Eye (tissue), 1 donor: ENCODE data around the gene ATP6V1C2.
A peak's percentile ranks its signal among the peaks of the same experiment; 100 is the strongest.
"Not testable (repeated sequence)": the region's sequence is repeated elsewhere in the genome, so short reads cannot be mapped to it uniquely, and the experiment has no call there.

Experiments
- DNase-seq: peaks from one replicate; pipeline ENCODE4 v3.0.0-alpha.2; 2015

The ATP6V1C2 gene

DNA sequence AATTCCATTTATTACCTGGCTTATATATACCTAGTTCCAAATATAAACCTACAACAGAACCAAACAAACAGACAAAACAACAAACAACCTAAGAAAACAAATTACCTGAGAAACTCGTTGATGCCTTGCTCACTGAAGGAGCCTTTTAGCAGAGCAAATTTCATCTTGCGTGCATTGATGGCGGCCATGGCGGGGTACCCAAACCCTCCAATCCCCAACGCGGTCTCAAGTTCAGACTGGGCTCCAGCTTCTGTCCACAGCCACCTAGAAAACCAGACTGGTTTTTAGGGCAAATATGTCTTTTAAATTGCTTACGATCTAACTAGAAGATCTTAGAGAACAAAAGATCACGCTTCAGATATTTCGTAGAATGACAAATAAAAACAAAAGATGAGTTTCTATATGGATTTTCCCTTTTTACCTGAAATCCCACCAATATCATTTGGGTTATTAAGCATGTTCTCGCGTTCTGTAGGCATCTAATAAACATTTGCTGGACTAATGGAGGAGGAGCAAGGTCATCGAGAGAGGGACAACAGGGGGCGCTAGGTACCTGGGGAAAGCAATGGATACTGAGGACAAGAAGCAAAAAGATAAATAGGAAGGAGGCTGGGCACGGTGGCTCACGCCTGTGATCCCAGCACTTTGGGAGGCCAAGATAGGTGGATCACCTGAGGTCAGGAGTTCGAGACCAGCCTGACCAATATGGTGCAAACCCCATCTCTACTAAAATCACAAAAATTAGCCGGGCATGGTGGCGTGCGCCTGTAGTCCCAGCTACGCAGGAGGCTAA is 65.9 kb downstream of the ATP6V1C2 start:
- no peak for DNase-seq

DNA sequence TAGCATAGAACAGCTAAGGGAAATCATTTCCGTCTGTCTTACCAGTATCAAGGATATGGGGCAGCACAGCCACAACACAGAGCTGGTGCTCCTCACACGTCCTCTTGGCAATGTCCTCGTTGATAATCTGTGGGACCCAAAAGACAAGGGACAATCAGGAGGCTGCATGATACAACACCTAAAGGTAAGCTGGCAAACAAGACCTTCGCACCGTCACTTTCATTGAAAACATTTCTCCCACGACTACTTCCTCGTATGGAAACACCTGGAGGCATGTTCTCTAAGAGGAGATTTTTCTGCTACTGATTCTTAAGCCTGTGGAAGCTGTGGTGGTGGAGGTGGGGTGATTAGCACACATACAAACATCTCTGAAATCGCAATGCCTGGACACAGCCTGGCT is 67.4 kb downstream of the ATP6V1C2 start:
- no peak for DNase-seq

DNA sequence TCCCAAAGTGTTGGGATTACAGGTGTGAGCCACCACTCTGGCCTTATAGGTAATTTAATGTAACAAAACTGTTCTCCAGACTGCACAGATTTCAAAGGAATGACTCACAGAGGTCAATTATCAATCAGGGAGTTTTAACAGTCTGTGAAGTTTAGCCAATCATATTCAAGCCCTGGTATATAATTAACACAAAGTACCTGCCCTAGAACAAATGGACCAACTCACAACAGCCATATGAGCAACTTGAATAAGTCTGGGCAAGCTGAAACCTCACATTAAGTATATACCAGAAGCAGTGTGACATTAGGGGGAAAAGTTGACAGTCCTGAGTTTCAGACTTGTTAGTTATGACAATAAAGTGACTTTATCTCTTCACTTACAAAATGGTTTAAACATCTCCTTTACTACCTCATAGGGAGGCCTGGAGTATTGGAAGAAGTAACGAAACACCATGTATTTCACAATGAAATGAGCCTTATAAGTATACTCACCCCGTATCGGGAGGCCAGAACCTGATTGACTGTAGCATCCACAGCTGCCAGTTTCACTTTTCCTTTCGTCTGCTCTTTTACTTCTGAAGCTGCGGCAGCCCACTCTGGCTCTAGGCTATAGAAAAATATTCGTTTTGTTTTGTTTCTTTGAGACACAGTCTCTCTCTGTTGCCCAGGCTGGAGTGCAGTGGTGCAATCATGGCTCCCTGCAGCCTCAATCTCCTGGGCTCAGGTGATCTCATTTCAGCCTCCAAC is 69.0 kb downstream of the ATP6V1C2 start:
- no peak for DNase-seq

DNA sequence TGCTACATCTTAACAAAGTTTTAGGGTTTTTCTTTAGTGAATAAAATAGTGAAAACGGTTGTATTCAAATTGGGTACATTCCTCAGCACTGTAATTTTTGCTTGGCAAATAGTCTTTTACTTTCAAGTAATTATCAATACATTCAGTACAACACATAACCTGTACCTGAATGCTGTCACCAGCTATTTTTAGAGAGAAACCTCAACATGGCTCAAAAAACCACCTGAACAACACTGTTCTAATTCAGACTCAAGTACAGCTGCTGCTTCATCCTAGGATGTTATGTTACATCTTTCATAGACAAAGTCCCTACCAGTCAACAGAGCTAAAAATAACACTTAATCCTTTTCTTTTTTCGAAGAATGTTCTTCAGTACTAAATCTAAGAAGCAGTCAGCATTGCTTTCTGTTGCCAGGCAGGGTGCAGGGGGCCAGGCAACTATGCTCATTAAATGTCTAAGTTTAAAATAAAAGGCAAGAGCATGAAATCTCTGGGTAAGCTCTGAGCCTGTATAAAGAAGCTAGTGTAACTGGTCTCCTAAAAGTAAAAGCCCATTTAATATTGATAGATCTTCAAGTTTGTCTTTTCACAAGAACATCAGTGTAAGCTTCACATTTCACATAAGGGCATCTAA is 70.7 kb downstream of the ATP6V1C2 start:
- no peak for DNase-seq

DNA sequence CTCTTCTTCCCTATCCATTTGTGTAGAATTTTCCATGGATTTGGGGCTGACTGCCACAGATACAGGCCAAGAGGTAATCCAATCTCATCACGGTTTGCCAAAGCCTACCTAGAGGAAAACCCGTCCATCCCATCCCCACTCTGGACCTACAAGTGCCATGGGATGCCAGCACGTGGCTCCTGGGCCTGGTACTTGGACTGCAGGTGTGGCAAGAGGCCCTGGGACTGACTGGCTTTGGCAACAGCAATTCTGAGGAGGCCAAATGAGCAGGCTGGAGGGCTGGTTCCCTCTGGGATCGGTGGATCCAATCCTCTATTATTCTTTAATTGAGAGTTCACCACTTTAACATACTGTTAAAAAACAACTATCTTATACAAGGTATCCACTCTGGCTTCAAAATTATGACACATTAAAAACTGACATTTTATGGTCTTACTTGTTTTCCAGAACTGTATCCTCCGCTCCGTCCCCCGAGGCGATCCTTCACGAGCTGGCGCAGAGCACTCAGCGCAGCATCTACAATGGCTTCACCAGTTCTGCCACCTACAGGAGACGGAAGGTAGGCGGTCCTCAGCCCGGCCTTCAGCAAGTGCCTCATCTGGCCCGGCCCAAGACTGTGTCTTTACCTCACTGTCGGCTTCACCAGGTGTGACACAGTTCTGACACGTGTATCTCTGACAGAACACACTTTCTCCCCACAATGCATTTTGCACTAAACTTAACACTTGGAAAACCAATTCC is 71.4 kb downstream of the ATP6V1C2 start:
- DNase-seq: no peak

DNA sequence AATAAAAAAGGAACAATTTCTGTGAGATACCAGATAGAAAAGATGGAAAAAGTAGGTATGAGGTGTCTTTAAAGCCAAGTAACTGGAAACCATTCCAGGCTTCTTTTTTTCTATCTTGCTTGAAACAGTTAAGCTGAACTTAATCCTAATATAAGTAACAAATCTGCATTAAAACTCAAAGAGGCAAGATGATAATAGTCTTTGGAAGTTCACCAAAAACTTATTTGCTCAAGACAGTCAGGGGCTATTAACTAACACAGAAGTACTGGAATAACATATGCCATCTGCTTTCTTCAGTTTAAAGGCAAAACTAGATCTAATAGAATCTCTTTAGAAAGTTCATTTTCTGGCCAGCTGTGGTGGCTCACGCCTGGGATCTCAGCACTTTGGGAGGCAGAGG is 72.4 kb downstream of the ATP6V1C2 start:
- no peak for DNase-seq

DNA sequence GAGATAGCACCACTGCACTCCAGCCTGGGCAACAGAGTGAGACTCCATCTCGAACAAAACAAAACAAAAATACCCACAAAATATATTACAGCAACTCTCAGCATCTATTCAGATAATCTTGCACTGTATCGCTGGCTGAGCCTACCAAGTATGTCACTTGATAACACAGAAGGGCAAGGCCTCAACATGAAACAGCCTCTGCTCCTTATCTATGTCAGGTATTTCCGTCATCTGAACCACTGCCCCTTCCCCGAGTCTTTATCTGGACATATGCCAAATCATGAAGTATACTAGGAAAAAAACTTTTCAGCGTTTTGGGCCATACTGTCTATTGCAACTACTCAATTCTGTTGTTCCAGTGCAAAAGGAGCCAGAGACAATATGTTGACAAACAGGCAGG is 73.4 kb downstream of the ATP6V1C2 start:
- DNase-seq: no peak

DNA sequence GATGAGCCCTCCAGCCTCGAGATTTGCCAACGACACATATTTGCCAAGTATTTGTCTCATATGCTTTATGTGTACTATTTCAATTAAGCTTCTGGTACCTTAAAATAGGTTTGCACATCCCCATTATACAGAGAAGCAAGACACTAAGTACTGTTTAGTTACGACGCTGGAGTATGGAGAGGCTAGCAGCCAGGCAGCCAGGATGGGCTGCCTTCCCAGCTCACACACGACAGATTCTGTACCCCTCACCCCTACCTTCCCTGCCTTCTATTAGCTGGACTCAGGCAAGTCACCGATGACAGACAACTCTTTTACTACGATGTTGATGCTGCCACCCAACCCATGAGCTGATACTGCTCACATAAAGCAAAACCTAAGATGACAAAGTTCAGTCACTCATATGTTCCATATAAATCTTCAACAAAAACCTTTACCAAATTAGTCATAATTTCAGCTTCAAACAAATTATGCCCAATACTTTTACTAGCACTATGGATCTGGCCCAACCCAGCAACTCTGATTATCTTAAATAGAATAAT is 74.1 kb downstream of the ATP6V1C2 start:
- DNase-seq: no peak

DNA sequence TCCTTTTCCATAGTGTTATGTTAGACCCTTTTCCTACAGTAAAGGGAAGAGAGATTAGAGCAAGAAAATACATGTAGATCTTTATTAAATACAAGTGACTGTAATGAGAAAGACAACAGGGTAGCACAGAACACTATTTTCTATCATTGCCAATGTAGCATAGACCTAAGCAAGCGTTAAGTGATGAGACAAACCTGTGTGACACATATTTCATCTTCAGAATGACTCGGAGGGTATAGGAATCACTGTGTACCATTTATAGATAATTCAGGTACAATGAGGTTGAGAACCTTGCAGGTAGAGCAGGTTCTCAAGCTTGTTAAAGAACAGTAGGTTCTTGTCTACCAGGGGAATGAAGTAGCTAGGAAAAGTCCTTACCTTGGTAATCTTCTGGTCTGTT is 75.3 kb downstream of the ATP6V1C2 start:
- DNase-seq: no peak

DNA sequence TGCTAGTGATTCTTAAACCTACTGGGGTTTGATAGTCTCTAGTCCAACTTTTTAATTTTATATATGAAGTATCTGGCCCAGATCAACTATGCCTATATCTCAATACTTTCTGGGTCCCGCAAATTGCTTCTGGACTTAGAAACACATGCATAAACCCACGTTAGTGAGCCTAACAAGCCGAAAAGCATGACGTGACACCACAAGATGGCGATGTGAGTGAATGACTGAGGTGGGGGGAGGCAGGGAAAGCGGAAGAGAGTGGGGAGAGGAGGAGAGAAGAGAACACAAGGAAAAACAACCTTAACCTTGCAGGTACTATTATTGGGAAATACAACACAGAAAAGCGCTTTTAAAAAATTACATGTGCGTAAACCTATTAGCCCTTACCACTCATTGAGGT is 77.4 kb downstream of the ATP6V1C2 start:
- no peak for DNase-seq

DNA sequence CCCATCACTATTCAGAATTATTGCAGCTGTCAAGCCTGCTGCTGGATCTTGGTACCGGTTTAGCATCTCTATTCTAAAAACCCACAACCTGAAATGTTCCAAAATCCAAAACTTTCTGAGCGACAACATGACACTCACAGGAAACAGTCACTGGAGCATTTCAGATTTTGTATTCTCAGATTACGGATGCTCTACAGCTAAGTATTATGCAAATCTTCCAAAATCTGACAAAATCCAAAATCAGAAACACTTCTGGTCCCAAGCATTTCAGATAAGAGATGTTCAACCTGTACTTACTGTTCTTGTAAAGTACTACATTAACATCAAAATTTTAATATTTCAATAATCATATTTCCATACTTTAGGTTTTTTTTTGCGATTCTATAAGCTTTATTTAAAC is 78.7 kb downstream of the ATP6V1C2 start:
- DNase-seq: no peak

DNA sequence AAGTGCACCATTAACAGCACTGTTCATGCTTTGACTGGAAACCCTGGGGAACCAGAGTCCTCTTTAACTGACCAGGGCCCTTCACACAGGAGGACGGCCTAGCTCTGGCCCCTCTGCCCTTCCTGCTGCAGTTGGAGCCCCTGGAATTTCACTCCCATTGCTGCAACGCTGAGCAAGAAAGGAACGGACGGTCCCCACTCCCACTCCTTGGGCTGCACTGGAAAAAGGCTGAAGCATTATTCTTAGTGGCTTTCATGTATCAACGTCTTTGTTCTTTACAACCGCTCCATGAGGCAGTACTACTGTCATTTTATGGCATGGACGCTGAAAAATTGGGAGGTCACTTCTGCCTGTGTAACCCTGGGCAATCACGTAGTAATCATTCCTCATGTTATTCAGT is 81.2 kb downstream of the ATP6V1C2 start:
- DNase-seq: no peak

DNA sequence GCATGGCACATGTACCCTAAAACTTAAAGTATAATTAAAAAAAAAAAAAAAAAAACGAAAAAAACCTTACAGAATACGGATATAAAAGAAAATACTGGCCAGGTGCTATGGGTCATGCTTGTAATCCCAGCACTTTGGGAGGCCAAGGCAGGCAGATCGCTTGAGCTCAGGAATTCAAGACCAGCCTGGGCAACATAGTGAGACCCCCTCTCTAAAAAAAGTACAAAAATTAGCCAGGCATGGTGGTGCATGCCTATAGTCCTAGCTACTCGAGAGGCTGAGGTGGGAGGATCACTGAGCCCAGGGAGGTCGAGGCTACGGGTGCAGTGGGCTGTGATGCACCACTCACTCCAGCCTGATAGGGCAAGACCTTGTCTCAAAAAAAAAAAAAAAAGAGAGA is 84.6 kb downstream of the ATP6V1C2 start:
- DNase-seq: not testable (repeated sequence)

DNA sequence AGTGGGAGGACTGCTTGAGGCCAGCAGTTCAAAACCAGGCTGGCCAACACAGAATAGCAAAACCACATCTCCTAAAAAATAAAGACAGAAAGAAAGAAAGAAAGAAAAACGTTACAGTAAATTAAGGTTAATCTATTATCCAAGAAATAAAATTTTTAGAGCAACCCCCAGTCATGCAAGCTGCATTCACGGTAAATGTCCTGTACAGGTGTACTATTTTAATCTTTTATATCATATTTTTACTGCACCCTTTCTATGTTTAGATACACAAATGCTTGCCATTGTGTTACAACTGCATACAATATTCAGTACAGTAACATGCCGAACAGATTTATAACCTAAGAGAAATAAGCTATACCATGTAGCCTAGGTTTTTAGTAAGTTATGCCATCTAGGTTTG is 85.1 kb downstream of the ATP6V1C2 start:
- no peak for DNase-seq

DNA sequence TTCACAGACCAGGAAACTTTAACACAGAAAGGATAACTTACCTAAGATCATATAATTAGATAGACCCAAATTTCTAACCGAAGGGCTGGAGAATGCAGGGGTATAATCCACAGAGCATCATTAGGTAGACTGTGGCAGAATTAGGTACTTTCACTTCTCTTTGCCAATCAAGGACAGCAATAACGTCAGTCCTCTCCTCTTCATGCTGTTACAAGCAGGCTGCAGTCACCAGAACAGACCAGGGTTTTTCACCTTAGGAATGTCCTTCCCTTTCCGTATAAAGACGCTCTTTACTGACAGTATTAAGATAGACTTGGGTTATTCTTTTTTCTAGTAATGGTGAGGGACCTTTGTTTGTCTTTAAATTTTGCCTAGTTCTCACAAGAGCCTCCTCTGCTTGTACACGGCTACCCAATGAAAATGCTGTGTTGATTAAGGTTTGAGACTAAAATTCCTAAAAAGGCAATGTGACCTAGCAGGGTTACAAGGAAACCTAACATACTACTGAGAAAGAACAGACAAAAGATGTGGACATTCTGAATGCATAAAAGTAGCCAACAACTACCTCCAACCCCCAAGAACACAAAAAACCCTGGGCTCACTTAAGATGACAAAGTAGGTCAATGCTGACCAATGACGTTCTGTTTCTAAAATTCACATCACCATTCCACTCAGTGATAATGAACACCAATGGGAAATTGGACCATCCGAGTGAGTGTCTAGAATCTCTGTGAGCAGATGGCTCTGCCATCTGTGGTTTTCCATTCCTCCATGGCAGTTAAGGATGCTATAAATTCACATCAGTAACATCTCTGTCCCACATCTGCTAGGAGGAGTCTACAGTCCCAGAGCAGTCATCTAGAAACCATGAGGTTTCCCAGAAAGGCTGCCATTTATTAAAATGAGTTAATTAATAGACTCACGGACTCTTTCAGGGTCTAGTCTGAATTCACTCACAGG is 89.1 kb downstream of the ATP6V1C2 start:
- peak; percentile 44 for DNase-seq

DNA sequence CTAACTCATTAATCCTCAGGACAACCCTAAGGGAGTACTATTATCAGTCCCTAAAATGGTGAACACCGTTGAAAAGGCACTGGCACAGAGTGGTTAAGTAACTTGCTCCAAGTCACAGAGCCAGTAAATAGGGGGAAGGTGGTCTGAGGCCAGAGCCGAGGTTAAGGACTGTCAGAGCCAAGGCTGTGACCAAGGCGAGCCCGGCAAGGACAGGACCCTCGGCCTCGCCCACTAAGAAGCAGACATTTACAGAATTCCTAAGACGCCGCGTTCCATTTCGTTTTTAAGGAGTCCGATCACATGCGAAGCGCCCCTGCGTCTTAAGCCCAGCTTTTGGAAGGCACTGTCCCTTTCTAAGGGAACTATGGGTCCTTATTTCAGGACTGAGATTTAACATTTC is 90.1 kb downstream of the ATP6V1C2 start:
- peak; percentile 35 for DNase-seq

DNA sequence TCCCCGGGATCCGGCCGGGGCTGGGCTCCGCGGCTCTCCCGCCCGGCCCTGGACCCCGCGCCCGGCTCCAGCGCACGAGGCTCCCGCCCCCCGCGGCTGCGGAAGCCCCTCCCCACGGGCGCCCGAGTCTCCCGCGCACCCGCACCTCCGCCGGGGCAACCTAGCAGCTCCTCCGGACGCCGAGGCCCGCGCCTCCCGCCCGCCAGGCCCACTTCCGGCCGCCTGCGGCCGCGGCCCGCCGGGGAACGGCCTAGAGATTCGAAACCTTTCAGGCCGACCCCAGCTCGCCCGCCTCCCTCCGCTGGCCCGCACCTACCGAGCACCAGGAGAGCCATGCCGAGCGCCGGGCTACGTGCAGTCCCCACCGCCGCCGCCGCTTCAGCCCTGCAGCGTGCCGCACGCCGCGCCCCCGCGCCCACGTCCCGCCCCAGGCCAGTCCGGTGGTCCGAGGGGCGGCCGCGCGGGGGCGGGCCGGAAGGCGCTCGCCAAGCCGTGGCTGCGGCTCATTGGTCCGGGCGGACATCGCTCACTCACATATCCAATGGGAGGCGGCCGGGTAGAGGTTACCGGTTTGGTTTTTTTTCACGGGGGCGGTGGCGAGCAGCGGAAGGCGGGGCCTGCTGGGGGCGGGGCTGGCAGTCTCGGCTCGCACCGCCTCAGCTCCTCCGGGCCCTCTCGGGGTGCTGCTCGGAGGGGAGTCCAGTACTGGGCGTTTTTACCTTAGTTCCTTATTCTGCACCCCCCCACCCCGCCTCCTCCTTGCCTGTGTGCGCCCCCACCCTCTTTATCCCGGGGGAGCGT is 91.1 kb downstream of the ATP6V1C2 start, which contains the start of gene PDIA6:
Gene PDIA6, minus strand, starts transcription at position 424 of the 801 bp plus-strand sequence. Its CDS starts 89 bp downstream, at position 335.
- peak; percentile 98 for DNase-seq

DNA sequence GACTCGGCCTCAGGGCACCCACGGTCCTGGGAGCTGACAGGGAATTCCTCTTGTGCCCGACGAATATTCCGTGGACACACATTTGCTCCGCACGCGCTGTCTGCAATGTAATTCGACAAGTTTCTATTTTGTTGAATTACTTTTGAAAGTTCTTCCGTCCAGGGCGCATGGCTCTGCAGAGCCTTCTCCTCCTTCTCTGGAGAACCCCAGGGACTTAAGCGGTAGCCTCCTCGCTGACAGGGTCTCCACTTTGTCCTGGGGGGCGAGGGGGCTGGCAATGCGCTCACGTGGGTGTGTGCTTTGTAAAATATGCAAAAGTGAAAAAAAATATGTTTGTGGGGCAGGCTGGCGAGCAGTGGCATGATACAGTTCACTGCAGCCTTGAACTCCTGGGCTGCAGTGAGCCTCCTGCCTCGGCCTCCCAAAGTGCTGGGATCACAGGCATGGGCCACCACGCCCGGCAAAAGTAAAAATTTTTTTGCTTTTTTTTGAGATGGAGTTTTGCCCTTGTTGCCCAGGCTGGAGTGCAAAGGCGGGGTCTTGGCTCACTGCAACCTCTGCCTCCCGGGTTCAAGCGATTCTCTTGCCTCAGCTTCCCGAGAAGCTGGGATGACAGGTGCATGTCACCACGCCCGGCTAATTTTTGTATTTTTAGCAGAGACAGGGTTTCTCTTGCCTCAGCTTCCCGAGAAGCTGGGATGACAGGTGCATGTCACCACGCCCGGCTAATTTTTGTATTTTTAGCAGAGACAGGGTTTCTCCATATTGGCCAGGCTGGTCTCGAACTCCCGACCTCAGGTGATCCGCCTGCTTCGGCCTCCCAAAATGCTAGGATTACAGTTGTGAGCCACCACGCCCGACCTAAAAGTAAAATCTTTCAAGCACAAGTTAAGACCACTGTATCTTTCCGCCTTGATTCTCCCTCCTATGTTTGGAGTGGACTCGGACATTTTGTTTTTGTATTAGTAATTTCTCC is 92.0 kb downstream of the ATP6V1C2 start:
- DNase-seq: not testable (repeated sequence)

DNA sequence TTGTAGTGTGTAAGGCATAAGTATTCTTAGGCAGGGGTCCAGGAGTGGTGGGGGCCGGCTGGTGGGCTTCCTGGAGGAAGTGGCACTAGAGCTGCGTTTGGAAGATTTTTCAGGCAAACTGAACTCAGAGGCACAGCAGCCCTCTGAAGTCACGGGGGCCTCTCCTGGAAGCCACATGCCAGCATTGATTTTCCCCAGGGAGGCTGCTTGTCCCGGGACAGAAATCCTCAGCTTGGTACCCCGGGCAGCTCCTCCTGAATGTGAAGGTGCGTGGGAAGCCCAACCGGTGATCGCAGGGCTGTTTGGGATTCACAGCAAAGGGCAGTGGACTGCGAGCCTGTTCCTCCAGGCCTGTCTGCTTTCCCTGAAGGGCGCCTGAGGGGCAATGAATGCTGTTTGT is 92.7 kb downstream of the ATP6V1C2 start:
- no peak for DNase-seq
